Brain microvascular endothelial cell (primary cell): ENCODE results near the gene PRKG1.
"Not testable (repeated sequence)": the region's sequence is repeated elsewhere in the genome, so short reads cannot be mapped to it uniquely, and the experiment has no call there.

Experiments used
- DNase-seq: peaks from one replicate; pipeline ENCODE4 v3.0.0-alpha.2; 2020
- H3K27ac ChIP-seq: fragments of 250-450 bp; sonication (Bioruptor Pico); 2 replicates; pipeline ENCODE4 v1.5.1; 2020; ENCODE audit warnings: mild to moderate bottlenecking, moderate library complexity
- H3K27me3 ChIP-seq: fragments of 250-450 bp; sonication (Bioruptor Pico); replicated peaks from 2 replicates; pipeline ENCODE4 v1.5.1; 2020; ENCODE audit warnings: mild to moderate bottlenecking
- H3K36me3 ChIP-seq: fragments of 250-450 bp; sonication (Bioruptor Pico); replicated peaks from 2 replicates; pipeline ENCODE4 v1.5.1; 2020; ENCODE audit warnings: mild to moderate bottlenecking
- H3K4me3 ChIP-seq: 2 replicates; pipeline ENCODE4 v1.5.1; 2011; ENCODE audit warnings: low read depth, mild to moderate bottlenecking, control low read depth, low read length, moderate library complexity
- in situ Hi-C: cut with HindIII; loops from 2 replicates; pipeline ENCODE4 v1.10.0; 2017; ENCODE audit warnings: low sequenced_read_pairs, low pct_ligation_motif_present
- TF ChIP-seq, protein P1 (sequence below): IDR thresholded peaks from 2 replicates; pipeline ENCODE4 v1.5.1; 2011; ENCODE audit warnings: low read depth, mild to moderate bottlenecking, moderate library complexity, low read length, control low read depth, inconsistent platforms; ENCODE audit errors: missing control alignments

Gene PRKG1

DNA sequence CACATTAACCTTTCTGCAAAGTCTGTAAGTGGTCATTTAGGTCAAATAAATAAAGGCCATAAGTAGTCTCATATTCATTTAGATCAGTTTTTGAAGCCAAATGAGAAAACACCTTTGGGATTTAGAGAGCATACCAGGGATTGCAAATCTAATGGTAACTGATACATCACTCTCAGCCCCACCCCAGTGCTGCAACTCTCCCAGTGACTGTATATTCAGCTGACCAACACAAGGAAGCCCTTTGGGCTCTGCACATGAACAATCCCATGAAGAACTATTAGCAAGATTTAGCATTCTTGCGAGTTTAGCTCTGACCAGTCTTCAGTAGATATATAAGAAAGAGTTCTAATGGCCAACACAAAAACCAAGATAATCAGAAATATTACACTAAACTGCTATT lies 372.8 kb downstream of the PRKG1 start:
- no peak for DNase-seq

DNA sequence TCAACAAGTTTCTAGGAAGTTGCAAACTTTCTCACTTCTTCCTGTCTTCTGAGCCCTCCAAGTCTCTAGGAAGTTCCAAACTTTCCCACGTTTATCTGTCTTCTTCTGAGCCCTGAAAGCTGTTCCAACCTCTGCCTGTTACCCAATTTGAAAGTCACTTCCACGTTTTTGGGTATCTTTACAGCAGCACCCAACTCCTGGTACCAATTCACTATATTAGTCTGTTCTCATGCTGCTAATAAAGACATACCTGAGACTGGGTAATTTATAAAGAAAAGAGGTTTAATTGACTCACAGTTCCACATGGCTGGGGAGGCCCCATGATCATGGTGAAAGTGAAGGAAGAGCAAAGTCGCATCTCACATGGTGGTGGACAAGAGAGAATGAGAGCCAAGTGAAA lies 381.5 kb downstream of the PRKG1 start:
- in situ Hi-C loops, H3K27ac ChIP-seq, H3K4me3 ChIP-seq, H3K27me3 ChIP-seq, H3K36me3 ChIP-seq, DNase-seq: not testable (repeated sequence)

More for the DNA sequence above, 372.8 kb downstream of the PRKG1 start:
- H3K4me3 ChIP-seq = no peak overlapping the region
- H3K27me3 ChIP-seq = no peaks in the 10 kb centered on the region
- TF ChIP-seq, protein P1, sequence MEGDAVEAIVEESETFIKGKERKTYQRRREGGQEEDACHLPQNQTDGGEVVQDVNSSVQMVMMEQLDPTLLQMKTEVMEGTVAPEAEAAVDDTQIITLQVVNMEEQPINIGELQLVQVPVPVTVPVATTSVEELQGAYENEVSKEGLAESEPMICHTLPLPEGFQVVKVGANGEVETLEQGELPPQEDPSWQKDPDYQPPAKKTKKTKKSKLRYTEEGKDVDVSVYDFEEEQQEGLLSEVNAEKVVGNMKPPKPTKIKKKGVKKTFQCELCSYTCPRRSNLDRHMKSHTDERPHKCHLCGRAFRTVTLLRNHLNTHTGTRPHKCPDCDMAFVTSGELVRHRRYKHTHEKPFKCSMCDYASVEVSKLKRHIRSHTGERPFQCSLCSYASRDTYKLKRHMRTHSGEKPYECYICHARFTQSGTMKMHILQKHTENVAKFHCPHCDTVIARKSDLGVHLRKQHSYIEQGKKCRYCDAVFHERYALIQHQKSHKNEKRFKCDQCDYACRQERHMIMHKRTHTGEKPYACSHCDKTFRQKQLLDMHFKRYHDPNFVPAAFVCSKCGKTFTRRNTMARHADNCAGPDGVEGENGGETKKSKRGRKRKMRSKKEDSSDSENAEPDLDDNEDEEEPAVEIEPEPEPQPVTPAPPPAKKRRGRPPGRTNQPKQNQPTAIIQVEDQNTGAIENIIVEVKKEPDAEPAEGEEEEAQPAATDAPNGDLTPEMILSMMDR = no peak
- no peak overlapping the region for H3K27ac ChIP-seq
- in situ Hi-C loops = no loop called here
- no peaks in the 10 kb centered on the region for H3K36me3 ChIP-seq

DNA sequence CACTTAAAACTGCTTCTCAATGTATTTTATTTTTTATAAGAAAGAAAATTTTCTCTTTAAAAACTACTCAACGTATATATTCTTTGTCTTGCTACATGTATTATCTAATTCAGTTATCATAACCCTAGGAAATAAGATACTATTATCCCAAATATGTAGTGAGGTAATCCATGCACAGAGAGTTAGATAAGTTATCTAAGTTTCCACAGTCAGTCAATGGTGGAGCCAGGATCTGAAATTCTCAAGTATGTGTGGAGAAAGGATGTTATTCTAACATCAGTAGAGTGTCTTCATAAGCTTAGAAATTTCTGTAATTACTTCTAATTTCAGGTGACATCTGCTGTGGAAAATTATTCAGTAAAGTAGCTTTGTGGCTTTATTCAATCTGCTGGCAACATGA lies 385.2 kb downstream of the PRKG1 start:
- H3K27ac ChIP-seq = no peak overlapping the region
- no peak overlapping the region for H3K4me3 ChIP-seq
- TF ChIP-seq, protein P1 = no peak
- H3K36me3 ChIP-seq = no peaks in the 10 kb centered on the region
- DNase-seq = peak; percentile 5
- in situ Hi-C loops = no loop called here
- no peaks in the 10 kb centered on the region for H3K27me3 ChIP-seq

DNA sequence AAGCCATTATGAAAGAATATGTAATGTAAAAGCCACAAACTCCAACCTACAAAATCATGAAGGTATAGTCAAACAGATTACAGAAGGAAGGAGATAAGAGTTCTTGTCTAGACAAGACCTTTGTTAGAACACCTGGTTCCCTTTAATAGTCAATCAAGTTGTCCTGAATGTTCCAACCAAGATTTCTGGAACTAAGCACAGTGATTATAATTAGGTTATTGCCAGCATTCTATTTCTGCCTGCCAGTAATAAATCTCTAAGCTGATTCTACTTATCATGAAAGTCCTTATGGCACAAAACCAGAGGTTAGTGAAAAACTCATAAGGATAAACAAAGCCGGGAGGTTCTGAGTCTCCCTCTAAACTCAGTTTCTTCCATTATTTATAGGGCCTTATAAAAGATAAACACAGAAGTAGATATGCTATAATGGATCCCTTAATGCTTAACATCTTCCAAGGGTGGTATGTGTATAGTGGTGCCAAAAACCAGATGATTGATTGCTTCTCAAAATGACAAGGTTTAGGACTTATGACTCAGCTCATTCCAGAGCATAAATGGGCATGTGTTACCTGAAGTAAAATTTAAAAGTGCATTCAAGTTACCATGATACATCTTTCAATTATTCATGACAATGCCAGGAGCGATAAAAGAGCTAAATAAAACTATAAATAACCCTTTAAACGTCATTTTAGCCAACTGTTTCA lies 387.9 kb downstream of the PRKG1 start:
- in situ Hi-C loops = no loop called here
- Histone ChIP-seq H3K4me3 (no peak overlapping the region), H3K27me3 (no peaks in the 10 kb centered on the region), H3K27ac (no peak overlapping the region), H3K36me3 (no peaks in the 10 kb centered on the region)
- DNase-seq = no peak
- TF ChIP-seq, protein P1 = no peak

DNA sequence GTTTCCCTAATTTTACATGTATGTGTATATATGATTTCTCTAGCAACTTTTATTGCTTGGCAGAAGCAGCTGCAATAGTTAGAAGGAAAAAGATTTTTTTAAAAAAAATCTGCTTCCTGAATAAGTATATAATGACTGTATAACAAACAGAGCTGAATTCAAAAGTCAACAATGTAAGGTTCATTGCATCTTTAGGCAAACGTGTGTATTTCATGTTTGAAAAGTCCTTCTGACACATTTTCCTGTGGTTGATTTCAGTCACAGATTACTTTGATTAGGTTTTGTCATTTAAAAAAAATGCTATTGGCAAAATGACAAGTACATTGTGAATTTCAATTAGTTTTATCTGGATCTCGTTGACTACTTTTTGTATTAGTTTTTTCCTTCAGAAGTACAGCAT lies 394.1 kb downstream of the PRKG1 start:
- in situ Hi-C loops = no loop called here
- no peak for DNase-seq
- TF ChIP-seq, protein P1 = no peak

DNA sequence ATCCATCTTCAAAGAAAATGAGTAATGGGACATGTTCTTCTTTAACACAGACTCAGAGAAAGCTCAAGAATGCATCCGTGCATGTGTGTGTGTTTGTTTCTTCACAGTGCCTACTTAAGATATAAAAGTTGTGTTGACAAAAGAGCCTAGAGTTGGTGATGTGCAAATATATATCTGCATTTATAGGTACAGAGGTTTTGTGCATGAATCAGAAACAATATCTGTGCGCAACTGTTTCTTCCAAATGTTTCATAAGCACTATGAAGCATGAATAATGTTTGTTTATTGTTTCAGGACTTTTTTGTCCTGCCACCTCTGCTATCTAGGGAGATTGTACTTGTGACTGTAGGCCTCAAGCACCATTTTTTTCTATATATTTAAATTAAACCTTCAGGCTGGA lies 395.4 kb downstream of the PRKG1 start:
- Histone ChIP-seq H3K4me3 (no peak overlapping the region), H3K36me3 (no peaks in the 10 kb centered on the region), H3K27ac (no peak overlapping the region), H3K27me3 (no peaks in the 10 kb centered on the region)
- no peak for DNase-seq
- TF ChIP-seq, protein P1 = no peak
- in situ Hi-C loops = no loop called here

More for the DNA sequence above, 394.1 kb downstream of the PRKG1 start:
- H3K27me3 ChIP-seq = no peaks in the 10 kb centered on the region
- no peak overlapping the region for H3K27ac ChIP-seq
- H3K36me3 ChIP-seq = no peaks in the 10 kb centered on the region
- H3K4me3 ChIP-seq = no peak overlapping the region
